GM12801 (cell line): ENCODE data around the gene LRSAM1.

Experiments used
- TF ChIP-seq, protein P1 (sequence below): IDR thresholded peaks from one replicate; pipeline ENCODE4 v1.5.1; 2011; ENCODE audit warnings: control low read depth; ENCODE audit not compliant: insufficient read length; ENCODE audit errors: extremely low read depth

LRSAM1 gene

DNA sequence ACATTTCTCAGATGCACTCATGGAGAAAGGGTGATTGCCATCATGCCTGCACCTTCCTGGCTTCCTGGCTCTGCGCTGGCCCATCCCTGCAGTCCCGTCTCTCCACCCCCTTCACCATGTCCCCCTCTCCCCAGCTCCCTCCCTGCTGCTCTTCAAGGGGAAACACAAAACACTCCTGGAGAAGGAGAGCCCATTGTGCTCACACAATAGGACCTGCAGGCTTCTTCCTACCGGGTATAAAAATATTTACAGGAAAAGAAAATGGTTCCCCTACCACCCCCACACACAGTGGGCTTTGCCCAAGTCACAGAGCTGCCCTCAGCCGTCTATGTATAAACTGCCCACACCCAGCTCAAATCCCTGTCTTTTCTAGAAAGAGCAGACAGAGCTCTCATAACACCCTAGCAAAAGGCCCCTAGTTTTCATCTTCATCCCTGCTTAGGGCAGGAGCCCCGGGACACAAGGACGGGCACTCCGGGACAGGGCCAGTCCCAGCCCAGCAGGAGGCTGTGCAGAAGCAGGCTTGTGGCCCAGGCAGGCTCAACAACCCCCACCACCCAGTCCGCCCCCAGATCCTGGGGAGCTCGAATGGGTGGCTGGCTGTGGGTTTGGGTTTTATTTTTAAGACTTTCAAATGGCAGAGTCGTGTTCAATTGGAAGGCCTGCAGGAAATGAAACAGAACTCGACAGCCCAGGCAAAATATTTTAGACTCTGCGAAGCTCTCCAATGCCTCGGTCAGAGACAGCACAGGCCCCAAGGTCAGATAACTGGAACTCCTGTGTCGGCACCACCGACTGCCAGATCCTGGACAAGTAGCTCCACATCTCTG, 77.3 kb downstream of the LRSAM1 start:
- TF ChIP-seq, protein P1, sequence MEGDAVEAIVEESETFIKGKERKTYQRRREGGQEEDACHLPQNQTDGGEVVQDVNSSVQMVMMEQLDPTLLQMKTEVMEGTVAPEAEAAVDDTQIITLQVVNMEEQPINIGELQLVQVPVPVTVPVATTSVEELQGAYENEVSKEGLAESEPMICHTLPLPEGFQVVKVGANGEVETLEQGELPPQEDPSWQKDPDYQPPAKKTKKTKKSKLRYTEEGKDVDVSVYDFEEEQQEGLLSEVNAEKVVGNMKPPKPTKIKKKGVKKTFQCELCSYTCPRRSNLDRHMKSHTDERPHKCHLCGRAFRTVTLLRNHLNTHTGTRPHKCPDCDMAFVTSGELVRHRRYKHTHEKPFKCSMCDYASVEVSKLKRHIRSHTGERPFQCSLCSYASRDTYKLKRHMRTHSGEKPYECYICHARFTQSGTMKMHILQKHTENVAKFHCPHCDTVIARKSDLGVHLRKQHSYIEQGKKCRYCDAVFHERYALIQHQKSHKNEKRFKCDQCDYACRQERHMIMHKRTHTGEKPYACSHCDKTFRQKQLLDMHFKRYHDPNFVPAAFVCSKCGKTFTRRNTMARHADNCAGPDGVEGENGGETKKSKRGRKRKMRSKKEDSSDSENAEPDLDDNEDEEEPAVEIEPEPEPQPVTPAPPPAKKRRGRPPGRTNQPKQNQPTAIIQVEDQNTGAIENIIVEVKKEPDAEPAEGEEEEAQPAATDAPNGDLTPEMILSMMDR, result no peak

DNA sequence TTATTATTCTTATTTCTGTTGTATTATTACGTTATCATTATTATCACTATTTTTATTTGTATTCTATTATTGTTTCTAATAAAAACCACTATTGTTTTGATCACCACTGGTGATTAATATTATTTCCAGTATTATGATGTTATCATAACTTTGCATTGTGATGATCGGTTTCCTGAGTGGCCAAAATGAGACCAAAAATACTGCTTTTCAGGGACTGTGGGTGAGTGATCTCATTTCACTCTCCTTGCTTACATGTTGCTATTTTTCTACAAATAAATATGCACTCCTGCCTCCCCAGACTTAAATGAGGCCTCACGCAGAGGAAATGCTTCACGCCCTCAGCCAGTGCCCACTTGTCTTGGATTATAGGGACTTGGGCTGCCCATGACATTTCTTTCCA, 78.4 kb downstream of the LRSAM1 start:
- TF ChIP-seq, protein P1, result no peak

DNA sequence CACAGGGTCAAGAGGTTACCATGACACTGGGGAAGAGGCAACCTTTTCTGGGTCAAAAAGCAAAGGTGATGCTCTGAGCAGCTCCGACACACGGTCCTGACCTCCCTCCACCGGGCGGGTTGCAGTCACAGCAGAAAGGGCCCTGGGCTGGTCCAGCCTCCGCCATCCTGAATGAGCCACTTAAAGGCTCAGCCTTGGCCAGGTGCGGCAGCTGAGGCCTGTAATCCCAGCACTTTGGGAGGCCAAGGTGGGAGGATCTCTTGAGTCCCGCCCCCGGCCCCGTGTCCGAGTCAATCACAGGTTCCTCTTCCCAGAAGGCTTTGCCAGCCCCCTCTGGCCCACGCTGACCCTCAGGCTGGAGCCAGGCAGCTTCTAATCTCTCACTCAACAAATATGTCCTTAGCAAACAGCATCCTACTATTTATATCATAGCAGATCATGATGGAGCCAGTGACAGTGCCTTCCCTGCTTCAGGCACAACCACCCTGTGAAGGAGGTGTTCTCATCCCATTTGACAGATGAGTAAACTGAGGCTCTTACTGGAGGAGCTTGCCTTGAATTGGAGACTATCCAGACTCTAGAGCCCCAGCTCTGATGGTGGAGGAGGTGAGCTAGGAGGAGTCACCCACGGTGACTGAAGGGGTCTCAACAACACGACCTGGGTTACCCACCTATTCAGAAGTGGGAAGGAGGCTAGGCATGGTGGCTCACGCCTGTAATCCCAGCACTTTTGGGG, 79.1 kb downstream of the LRSAM1 start:
- TF ChIP-seq, protein P1, result no peak

DNA sequence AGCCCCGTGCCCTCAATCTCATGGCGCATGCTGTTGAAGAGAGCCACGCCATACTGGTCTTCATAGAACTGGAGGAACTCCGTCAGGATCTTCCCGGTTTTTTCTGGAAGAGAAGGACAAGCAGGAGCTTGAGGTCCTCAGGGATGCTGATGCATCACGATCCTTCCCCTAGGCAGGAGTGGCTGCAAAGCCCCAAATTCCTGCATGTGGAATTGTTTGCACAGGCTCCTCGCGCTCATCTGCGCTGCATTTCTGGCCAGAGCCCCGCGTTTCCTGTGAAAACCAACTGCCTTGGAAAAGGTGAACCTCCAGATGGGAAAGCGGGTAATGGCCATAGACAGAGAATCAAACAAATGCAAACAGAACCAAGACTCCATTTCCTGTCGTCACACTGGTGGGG, 80.4 kb downstream of the LRSAM1 start:
- TF ChIP-seq, protein P1, result no peak

DNA sequence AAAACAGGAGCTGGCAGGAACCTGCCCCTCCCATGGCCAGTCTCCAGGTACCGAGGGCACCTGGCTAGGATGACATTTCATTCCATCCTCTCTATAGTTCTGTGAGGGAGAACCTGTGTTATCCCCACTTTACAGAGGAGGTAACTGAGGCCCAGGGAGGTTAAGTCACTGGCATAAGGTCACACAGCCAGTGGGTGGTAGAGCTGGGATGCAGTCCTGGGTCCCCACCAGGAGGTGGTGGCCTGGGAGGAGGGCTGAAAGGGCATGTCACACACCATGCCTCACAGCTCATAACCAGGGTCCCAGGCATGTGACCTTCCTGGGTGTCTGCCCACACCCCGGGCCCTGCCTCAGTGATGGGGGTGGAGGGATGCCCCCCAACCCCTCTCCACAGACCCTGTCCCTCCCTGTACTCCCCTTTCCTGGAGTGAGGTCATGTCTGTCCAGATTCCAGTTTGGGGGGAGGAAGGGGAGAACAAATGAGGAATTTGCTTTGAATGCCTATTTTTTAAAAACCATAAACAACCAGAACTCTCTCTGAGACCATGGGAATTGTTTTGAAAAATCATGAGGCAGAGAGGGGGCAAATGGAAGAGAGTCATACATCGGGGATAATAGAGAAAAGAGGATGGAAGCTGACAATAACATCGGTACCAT, 83.1 kb downstream of the LRSAM1 start:
- TF ChIP-seq, protein P1, result no peak

DNA sequence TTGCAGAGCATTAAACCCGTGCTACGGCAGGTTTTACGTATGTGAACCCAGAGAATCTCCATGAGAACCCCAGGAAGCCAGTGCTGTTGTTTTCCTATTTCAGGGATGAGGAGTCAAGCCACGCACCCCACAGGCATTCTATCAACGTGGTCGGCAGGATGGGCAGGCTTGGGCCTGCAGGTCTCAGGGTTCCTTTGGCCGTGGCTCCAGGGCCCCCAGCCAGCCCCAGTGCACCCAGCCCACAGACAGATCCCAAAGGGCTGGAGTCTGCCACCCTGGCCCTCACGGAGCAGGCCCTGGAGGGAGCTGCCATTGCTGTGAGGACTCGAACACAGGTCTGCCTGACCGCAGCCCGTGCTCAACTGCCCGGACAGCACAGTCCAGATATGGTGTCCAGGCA, 83.6 kb downstream of the LRSAM1 start:
- TF ChIP-seq, protein P1, result no peak

DNA sequence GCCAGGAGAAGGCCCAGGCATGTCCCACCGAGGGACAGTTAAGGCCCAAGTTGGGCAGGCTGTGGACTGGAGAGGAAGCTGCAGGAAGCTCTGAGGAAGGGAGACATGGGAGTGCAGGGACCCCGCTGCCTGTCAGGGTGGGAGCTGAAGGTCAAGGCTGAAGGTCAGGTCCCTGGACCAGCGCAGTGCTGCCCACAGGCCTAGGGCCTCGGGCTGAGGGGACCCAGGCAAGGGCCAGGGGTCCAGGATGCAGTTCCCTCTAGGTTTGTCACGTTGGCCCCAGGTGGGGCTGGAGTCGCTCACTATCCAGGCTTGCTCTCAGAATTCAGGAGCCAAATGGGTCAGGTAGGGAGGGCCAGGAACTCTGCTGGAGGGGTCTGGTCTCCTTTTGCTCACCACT, 84.1 kb downstream of the LRSAM1 start:
- TF ChIP-seq, protein P1, result no peak
